GM23248 (cell line): ENCODE results near the gene CREB5.

Experiments used
- EZH2 ChIP-seq: fragments of 200-600 bp; sonication (generic); IDR thresholded peaks from 2 replicates; pipeline ENCODE4 v1.6.1; 2018; ENCODE audit warnings: antibody characterized with exemption, mild to moderate bottlenecking; ENCODE audit not compliant: insufficient read depth, poor library complexity, severe bottlenecking
- EZH2phosphoT487 ChIP-seq: fragments of 200-600 bp; sonication (generic); IDR thresholded peaks from 2 replicates; pipeline ENCODE4 v1.6.1; 2018; ENCODE audit warnings: antibody characterized with exemption, moderate library complexity, mild to moderate bottlenecking, low read depth; ENCODE audit not compliant: insufficient read depth

- no peak for TF ChIP-seq EZH2phosphoT487
- TF ChIP-seq EZH2: no peak
These were observed 372.0 kb downstream of the CREB5 start for GRCh38 chr7:28784171-28784902.
